H9 (cell line): ENCODE results near the gene ATG5. TPM values are rescaled to one million over a fixed set of nuclear protein-coding genes. Genes with fewer than 3 reads are reported as not detected.

Source experiments
- DNase-seq: peaks from one replicate; pipeline ENCODE4 v3.0.0-alpha.2; 2017
- H2AFZ ChIP-seq: one replicate; pipeline ENCODE4 v1.6.1; 2013; ENCODE audit warnings: mild to moderate bottlenecking, low read length, control low read depth, moderate library complexity
- H2AK5ac ChIP-seq: 2 replicates; pipeline ENCODE4 v1.6.1; 2013; ENCODE audit warnings: low read length, control low read depth, mixed read lengths; ENCODE audit not compliant: insufficient read length
- H2BK120ac ChIP-seq: one replicate; pipeline ENCODE4 v1.6.1; 2013; ENCODE audit warnings: low read depth, mild to moderate bottlenecking, low read length, control low read depth, inconsistent platforms; ENCODE audit not compliant: poor library complexity, severe bottlenecking
- H2BK12ac ChIP-seq: 2 replicates; pipeline ENCODE4 v1.6.1; 2013; ENCODE audit warnings: low read length, control low read depth, mixed read lengths, low read depth; ENCODE audit not compliant: insufficient read length
- H2BK15ac ChIP-seq: 2 replicates; pipeline ENCODE4 v1.6.1; 2013; ENCODE audit warnings: low read depth, low read length, control low read depth
- H2BK20ac ChIP-seq: one replicate; pipeline ENCODE4 v1.6.1; 2013; ENCODE audit warnings: low read depth, mild to moderate bottlenecking, low read length, control low read depth, inconsistent platforms; ENCODE audit not compliant: poor library complexity, severe bottlenecking
- H2BK5ac ChIP-seq: 2 replicates; pipeline ENCODE4 v1.6.1; 2013; ENCODE audit warnings: low read length, control low read depth, mixed read lengths; ENCODE audit not compliant: insufficient read length
- H3K14ac ChIP-seq: 2 replicates; pipeline ENCODE4 v1.6.1; 2013; ENCODE audit warnings: low read length, control low read depth; ENCODE audit not compliant: insufficient read depth
- H3K18ac ChIP-seq: 2 replicates; pipeline ENCODE4 v1.6.1; 2013; ENCODE audit warnings: low read depth, mild to moderate bottlenecking, mixed read lengths, low read length, control low read depth; ENCODE audit not compliant: insufficient read length
- H3K23ac ChIP-seq: 2 replicates; pipeline ENCODE4 v1.6.1; 2013; ENCODE audit warnings: low read length, control low read depth, mixed read lengths, low read depth; ENCODE audit not compliant: insufficient read length
- H3K23me2 ChIP-seq: 2 replicates; pipeline ENCODE4 v1.6.1; 2013; ENCODE audit warnings: low read depth, mild to moderate bottlenecking, mixed read lengths, low read length, control low read depth; ENCODE audit not compliant: insufficient read length, poor library complexity, severe bottlenecking
- H3K27ac ChIP-seq: 2 replicates; pipeline ENCODE4 v1.5.1; 2013; ENCODE audit warnings: low read length, control low read depth, mixed read lengths, low read depth; ENCODE audit not compliant: insufficient read length
- H3K27me3 ChIP-seq: 2 replicates; pipeline ENCODE4 v1.6.1; 2013; ENCODE audit warnings: low read length, control low read depth, inconsistent platforms; ENCODE audit not compliant: insufficient read depth
- H3K4ac ChIP-seq: 2 replicates; pipeline ENCODE4 v1.6.1; 2013; ENCODE audit warnings: low read depth, mild to moderate bottlenecking, control low read depth, inconsistent platforms, low read length, moderate library complexity
- H3K4me1 ChIP-seq: 2 replicates; pipeline ENCODE4 v1.6.1; 2013; ENCODE audit warnings: low read length, control low read depth, inconsistent platforms; ENCODE audit not compliant: insufficient read depth
- H3K4me2 ChIP-seq: 2 replicates; pipeline ENCODE4 v1.6.1; 2013; ENCODE audit warnings: low read length, control low read depth, mixed read lengths; ENCODE audit not compliant: insufficient read length, insufficient read depth
- H3K56ac ChIP-seq: 2 replicates; pipeline ENCODE4 v1.6.1; 2013; ENCODE audit warnings: low read depth, mild to moderate bottlenecking, mixed read lengths, low read length, control low read depth; ENCODE audit not compliant: insufficient read length
- H3K79me1 ChIP-seq: 2 replicates; pipeline ENCODE4 v1.6.1; 2013; ENCODE audit warnings: low read depth, mild to moderate bottlenecking, moderate library complexity, low read length, control low read depth, inconsistent platforms; ENCODE audit not compliant: insufficient read depth, poor library complexity, severe bottlenecking
- H3K79me2 ChIP-seq: 2 replicates; pipeline ENCODE4 v1.6.1; 2013; ENCODE audit warnings: low read length, control low read depth, inconsistent platforms; ENCODE audit not compliant: insufficient read depth
- H3K9ac ChIP-seq: 2 replicates; pipeline ENCODE4 v1.6.1; 2013; ENCODE audit warnings: low read length, control low read depth, mixed read lengths; ENCODE audit not compliant: insufficient read length; ENCODE audit errors: extremely low read depth
- H3K9me3 ChIP-seq: one replicate; pipeline ENCODE4 v1.6.1; 2013; ENCODE audit warnings: low read depth, low read length, inconsistent platforms; ENCODE audit not compliant: control insufficient read depth
- H3T11ph ChIP-seq: one replicate; pipeline ENCODE4 v1.6.1; 2013; ENCODE audit warnings: mild to moderate bottlenecking, low read length, control low read depth, inconsistent platforms
- H4K20me1 ChIP-seq: one replicate; pipeline ENCODE4 v1.6.1; 2013; ENCODE audit not compliant: control insufficient read depth, insufficient read length, insufficient read depth
- H4K5ac ChIP-seq: 2 replicates; pipeline ENCODE4 v1.6.1; 2013; ENCODE audit warnings: low read depth, mild to moderate bottlenecking, mixed read lengths, low read length, control low read depth; ENCODE audit not compliant: insufficient read length
- H4K8ac ChIP-seq: replicated peaks from 2 replicates; pipeline ENCODE4 v1.6.1; 2013; ENCODE audit warnings: low read length, control low read depth, mixed read lengths, low read depth; ENCODE audit not compliant: insufficient read length
- H4K91ac ChIP-seq: 2 replicates; pipeline ENCODE4 v1.6.1; 2013; ENCODE audit warnings: low read depth, mild to moderate bottlenecking, moderate library complexity, mixed read lengths, low read length, control low read depth; ENCODE audit not compliant: insufficient read length
- H3K27ac Mint-ChIP-seq, 3 experiments: 2 replicates in 2 of 3; 3 replicates in 1 of 3; pipeline ENCODE4 v1.8.0; 2020 to 2021; ENCODE audit warnings: mixed read lengths in 3 of 3, mild to moderate bottlenecking in 1 of 3, moderate library complexity in 1 of 3
- H3K27me3 Mint-ChIP-seq: 2 replicates; pipeline ENCODE4 v1.8.0; 2021; ENCODE audit warnings: low read depth, mild to moderate bottlenecking, moderate library complexity, mixed read lengths
- H3K36me3 Mint-ChIP-seq, 3 experiments: 2 replicates in 2 of 3; 3 replicates in 1 of 3; pipeline ENCODE4 v1.8.0; 2020 to 2021; ENCODE audit warnings: low read depth in 3 of 3, mixed read lengths in 3 of 3; ENCODE audit not compliant: insufficient read depth in 1 of 3
- H3K4me1 Mint-ChIP-seq, 2 experiments: 2 replicates each; pipeline ENCODE4 v1.8.0; 2020; ENCODE audit warnings: mixed read lengths in 2 of 2
- H3K4me3 Mint-ChIP-seq, 2 experiments: 2 replicates in 1 of 2; 3 replicates in 1 of 2; pipeline ENCODE4 v1.8.0; 2020 to 2021; ENCODE audit warnings: mild to moderate bottlenecking in 2 of 2, mixed read lengths in 2 of 2, moderate library complexity in 1 of 2
- H3K9me3 Mint-ChIP-seq, 2 experiments: 2 replicates in 1 of 2; 3 replicates in 1 of 2; pipeline ENCODE4 v1.8.0; 2020; ENCODE audit warnings: mild to moderate bottlenecking in 2 of 2, mixed read lengths in 2 of 2, moderate library complexity in 1 of 2
- CTCF ChIP-seq: fragments of 200-600 bp; sonication (generic); conservative IDR thresholded peaks from 3 replicates; pipeline ENCODE4 v1.8.0; 2021; ENCODE audit warnings: antibody characterized with exemption, mild to moderate bottlenecking
- WGBS: extraction: QIAGEN DNeasy Blood & Tissue Kit; methylation state at CpG from one replicate; pipeline ENCODE4 v1.1.7; 2013; ENCODE audit warnings: missing lambda C conversion rate, low lambda C conversion rate, mixed read lengths; ENCODE audit not compliant: insufficient read length; ENCODE audit errors: extremely low coverage; 5-methylcytosine and 5-hydroxymethylcytosine counted together
- total RNA-seq: library from RNA; stranded (reverse); gene quantifications from 2 replicates; pipeline ENCODE4 v1.2.1, GENCODE V29; 2021

ATG5 gene
- total RNA-seq, 1 experiment from 2014 or later = 36.7 TPM

GRCh38 chr6:106281661-106282060 lies 43.9 kb downstream of the ATG5 start:
- TF ChIP-seq CTCF = no peak
- Histone ChIP-seq H3K14ac (no peak overlapping the region), H4K8ac (no peak overlapping the region), H3K56ac (no peak overlapping the region), H3K4me1 (no peaks in the 10 kb centered on the region), H2BK15ac (no peak overlapping the region), H4K91ac (no peak overlapping the region), H3K27me3 (no peaks in the 10 kb centered on the region), H2AK5ac (no peak overlapping the region), H2BK120ac (no peak overlapping the region), H3K27ac (no peak overlapping the region), H3K9ac (no peak overlapping the region), H3K79me2 (peaks cover 8% of the 10 kb centered on the region; the same call in 1 of the 2 replicates), H3K23me2 (no peaks in the 10 kb centered on the region), H4K20me1 (no peaks in the 10 kb centered on the region), H2BK5ac (no peak overlapping the region), H3T11ph (no peak overlapping the region), H3K18ac (no peak overlapping the region), H3K4ac (no peak overlapping the region), H4K5ac (no peak overlapping the region), H2AFZ (no peak overlapping the region), H2BK20ac (no peak overlapping the region), H2BK12ac (no peak overlapping the region), H3K4me2 (no peak overlapping the region), H3K23ac (no peak overlapping the region), H3K79me1 (peaks cover 7% of the 10 kb centered on the region), H3K9me3 (no peaks in the 10 kb centered on the region)
- H3K27ac Mint-ChIP-seq = no peak overlapping the region
- H3K36me3 Mint-ChIP-seq = peaks cover 6 to 16% (median 16%) of the 10 kb centered on the region in 3 experiments
- WGBS = no CpG with 5 or more reads among the region's 2 CpGs
- DNase-seq = no peak
- H3K9me3 Mint-ChIP-seq = no peaks in the 10 kb centered on the region
- H3K4me3 Mint-ChIP-seq = no peak overlapping the region
- peaks cover under 1 to 3% of the 10 kb centered on the region in 2 experiments; a peak in 2 of 4 replicates for H3K4me1 Mint-ChIP-seq
- no peaks in the 10 kb centered on the region for H3K27me3 Mint-ChIP-seq
